DMS53 treated with DMSO at 0.1 percent for 48 hours (cell line): ENCODE data around the gene ARAP1.
A peak's percentile ranks its signal among the peaks of the same experiment; 100 is the strongest.

Experiments
- DNase-seq: peaks from one replicate; lab custom pipeline; 2025; ENCODE audit not compliant: unreplicated experiment; lab: John Stamatoyannopoulos, UW

Gene ARAP1

GRCh38 chr11:72780296-72781062 lies 28.3 kb upstream of the ARAP1 start:
- no peak for DNase-seq

GRCh38 chr11:72779495-72780128 lies 27.4 kb upstream of the ARAP1 start:
- DNase-seq: no peak

DNA sequence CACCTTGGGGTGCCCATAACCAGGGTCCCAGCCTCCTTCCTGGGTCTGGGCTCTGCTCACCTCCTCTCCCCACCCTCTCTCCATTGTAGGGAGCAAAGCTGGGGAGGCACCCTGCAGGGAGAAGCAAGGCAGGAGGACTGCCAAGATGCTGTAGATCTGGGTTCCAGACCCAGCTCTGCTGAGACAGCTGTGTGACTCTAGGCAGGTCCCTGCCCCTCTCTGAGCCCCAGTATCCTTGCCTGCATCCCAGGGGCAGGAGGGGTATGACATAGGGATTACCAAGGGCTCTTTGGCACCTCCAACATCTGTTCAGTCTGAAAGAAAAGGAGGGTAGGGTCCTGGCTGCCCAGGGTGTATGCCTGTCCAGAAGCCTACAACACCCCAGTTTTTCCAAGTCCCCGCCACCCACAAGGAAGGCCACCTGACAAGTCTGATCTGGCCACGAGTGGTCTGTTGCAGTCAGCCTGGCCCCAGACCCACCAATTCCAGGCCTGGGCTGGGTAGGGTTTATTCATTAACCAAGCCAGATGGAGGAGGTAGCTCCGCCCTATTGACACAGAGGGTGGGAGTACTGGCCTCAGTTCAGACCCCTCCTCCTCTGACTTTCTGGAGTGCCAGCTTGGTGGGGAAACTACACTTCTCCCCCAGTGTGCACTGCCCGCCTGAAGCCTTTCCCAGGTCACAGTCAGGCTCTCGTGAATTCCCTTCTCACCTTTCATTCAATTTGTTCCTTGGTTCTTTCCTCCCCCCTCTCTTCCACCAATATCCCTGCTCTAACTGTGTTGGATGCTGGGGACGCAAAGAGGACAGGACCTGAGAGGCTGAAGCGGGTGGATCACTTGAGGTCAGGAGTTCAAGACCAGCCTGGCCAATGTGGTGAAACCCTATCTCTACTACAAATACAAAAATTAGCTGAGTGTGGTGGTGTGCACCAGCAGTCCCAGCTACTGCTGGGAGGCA lies 26.6 kb upstream of the ARAP1 start:
- DNase-seq: peak; percentile 56

GRCh38 chr11:72777755-72778278 lies 25.6 kb upstream of the ARAP1 start:
- DNase-seq: peak; percentile 66

DNA sequence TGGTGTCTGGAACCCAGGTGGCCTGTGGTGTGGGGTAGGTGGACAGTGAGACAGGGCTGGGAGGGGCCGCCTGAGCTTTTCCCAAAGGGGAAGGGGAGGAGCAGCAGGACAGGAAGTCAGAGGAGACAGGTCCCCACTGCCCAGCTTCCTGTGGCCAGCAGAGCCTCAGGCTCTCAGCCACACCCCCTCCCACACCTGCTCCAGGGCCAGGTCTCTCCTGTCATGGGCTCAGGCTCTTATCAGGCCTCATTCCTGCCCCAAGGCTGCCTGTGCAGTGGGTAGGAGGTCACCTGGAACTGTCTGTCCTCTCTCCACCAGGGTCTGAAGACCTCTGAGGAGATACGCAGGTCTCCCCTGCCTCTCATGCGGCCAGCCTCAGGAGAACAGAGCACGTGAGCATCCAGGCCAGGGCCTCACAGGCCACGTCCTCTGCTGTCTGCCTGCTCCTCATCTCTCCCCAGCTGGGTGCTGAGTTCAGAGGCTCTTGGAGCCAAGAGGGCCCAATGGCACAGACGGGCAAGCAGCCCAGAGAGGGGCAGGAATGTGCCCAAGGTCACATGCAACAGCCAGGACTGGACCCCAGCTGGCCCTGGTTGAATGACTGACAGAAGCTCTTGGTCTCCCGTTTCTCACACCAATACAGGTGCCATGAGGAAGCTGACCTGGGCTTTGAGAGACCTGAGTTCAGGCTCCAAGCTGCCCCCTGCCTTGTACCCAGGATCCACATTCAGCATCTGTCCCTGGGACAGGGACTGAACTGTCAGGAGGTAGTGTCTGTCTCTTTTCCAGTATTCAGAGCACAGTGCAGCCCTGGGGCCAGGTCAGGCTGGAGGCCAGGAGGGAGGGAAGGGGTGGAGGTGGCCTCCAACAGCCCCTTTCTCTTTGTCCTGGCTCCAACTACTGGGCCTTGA lies 24.9 kb upstream of the ARAP1 start:
- peak; percentile 75 for DNase-seq

DNA sequence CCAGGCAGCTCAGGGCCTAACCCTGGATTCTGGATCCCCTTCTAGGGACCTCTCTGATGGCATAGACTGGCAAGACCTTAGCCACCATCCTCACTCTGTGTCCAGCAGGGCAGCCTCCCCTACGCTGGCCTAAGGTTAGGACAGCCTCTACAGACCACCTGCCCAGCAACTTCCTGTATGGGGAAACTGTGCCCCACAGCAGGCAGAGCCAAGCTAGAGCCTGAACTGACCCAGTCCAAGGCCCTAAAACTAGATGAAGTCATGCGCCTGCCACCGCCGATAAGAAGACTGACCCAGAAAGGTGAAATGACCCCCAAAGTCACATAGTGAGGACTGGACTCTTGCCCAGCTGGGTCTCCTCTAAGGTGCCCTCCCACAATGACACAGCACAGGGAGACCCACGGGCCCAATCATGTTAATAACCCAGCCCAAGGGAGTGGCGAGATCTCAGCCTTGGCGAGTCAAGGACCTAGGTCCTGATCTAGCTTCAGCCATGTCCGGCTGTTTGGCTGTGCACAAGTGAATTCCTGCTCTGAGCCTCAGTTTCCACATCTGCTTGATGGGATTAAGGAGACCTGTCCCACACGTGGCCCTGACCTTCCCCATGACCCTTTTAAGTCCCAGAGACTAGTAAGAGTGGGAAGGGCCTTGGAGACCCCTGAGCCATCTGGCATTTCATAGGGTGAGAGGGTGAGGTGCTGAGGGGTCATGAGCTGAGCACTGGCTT lies 24.1 kb upstream of the ARAP1 start:
- no peak for DNase-seq

DNA sequence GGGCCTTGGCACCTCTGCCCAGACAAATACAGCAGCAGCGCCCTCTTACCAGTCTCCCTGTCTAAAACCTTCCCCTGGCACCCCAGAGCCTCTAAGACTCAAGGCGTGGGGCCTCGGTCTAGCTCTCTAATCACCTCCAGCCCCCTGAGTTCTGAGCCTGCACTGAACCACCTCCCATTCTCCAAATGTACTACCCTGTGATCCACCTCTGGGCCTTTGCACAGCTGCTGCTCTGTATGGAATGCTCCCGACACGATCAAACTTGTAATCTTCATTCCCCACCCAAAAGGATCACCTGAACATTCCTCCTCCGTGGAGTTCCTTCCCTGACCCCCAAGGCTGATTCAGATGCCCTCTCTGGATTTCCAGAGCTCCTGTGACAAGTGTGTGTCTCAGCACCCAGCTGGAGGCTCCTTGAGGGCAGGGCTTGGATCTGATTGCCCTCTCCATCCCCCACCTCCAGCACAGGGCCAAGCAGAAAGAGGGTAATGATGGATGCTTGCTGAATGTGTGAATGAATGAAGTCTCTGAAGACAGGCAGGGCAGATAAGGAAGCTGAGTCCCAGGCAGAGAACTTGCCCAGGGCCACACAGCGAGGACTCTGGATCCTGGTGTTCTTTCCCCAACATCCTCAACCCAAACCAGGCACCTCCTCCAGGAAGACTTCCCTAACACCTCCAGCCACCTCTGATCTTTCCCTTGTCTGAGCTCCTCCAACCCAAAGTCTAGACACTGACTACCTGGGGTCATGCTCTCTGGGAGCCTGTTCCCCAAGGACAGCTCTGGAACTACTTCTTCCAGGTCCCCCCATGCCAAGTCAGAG lies 23.3 kb upstream of the ARAP1 start:
- DNase-seq: no peak

- DNase-seq: no peak
These were observed 22.3 kb upstream of the ARAP1 start for GRCh38 chr11:72774499-72774898.

DNA sequence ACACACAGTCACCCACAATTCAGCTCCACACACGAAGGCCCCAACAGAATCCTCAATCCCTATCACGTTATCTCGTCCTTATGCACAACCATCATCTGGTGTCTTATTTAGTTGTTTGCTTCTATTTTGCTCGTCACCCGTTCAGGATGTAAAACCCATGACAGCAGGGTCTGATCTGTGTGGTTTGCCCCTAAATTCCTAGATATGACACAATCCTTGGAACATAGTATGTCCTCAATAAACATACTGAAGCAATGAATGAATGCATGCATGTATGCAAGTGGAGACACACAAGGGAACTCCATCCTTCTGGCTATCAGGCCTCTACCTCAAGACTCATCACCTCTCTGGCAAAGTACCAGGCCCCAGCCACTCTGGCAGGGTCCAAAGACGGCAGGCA lies 21.5 kb upstream of the ARAP1 start:
- DNase-seq: no peak

DNA sequence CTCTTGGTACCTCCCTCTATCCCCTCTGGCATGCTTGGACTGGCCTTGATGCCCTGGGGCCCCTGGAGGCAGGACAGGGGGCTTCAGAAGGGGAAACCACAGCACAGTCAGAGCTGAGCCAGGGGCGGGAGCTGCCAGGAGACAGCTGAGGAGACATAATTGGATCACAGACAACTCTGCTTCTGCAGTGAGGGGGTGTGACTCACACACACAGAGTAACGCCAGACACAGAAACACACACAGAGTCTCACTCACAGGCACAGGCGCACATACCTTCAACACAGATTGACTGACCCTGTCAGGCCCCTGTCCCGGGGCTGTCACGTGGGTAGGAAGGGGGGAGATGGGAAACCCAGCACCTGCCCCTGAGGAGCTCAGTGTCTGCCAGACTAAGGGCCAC lies 21.1 kb upstream of the ARAP1 start:
- no peak for DNase-seq

DNA sequence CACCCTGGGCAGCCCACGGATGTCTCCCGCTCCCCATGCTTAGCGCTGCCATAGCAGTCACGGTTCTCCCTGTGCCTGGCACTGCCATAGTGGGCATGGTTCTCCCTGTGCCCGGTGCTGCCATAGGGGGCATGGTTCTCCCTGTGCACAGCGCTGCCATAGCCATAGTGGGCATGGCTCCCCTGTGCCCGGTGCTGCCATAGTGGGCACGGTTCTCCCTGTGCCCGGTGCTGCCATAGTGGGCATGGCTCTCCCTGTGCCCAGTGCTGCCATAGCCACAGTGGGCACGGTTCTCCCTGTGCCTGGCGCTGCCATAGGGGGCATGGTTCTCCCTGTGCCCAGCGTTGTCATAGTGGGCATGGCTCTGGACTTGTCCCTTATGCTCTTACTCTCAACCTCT lies 19.9 kb upstream of the ARAP1 start:
- DNase-seq: no peak

DNA sequence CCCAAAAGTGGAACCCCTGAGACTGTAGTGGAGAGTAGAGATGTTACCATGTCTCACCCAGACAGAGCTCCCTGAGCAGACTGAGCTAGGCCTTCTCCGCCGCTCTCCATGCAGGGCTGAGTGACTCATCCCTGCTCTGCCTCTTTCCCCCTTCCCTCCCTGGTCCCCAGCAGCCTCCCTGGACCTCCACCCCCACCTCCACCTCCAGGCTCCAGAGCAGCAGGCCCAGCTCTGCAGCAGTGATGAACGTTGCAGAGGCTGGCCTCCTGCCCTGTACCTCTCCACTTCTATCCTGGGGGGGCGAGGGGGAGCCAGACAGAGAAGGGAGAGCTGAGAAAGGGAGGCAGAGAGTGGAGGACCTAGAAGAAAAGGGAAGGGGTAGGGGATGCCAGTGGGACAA lies 19.3 kb upstream of the ARAP1 start:
- no peak for DNase-seq

DNA sequence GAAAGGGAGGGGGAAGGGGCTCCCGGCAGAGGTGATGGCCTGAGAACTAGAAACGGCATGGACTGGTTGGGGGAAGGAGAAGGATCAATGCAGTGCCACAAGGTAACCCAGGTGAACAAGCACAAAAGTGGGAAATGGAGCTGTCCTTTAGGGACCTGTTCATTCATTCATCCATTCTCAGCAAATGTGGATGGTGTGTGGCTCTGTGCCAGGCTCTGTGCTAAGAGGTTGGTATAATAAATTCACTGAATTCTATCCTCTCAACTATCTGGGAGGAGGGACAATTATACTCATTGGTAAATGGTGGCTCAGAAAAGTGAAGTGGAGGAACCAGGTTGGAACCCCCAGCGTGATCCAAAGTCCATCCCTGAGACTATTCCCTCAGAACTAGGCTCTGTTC lies 18.6 kb upstream of the ARAP1 start:
- DNase-seq: no peak

GRCh38 chr11:72769680-72770079 lies 17.5 kb upstream of the ARAP1 start:
- DNase-seq: no peak

GRCh38 chr11:72768581-72768980 lies 16.4 kb upstream of the ARAP1 start:
- no peak for DNase-seq

GRCh38 chr11:72767203-72768062 lies 15.2 kb upstream of the ARAP1 start:
- DNase-seq: no peak

GRCh38 chr11:72766152-72766902 lies 14.1 kb upstream of the ARAP1 start:
- no peak for DNase-seq
